H1 (cell line): Measurements from ENCODE around the gene CAMKMT. TPM values are rescaled to one million over a fixed set of nuclear protein-coding genes. Genes with fewer than 3 reads are reported as not detected.

Experiments used
- CTCF ChIA-PET: fragments of 300-600 bp; sonication (Branson Sonifier 250); formaldehyde crosslinking; loops from one replicate; lab custom pipeline; 2021; ENCODE audit not compliant: partially characterized antibody; lab: Charles Lee
- POLR2A ChIA-PET: fragments of 300-600 bp; sonication (Branson Sonifier 250); formaldehyde crosslinking; loops from one replicate; lab custom pipeline; 2021; ENCODE audit warnings: inconsistent platforms; ENCODE audit not compliant: partially characterized antibody; lab: Charles Lee
- DNase-seq, 2 experiments: peaks; one replicate each; pipeline versions ENCODE4 v3.0.0 to v3.0.0-alpha.2; 2010 to 2022; ENCODE audit warnings: low spot score in 2 of 2, low read depth in 1 of 2, mixed read lengths in 1 of 2
- FAIRE-seq: peaks from 2 replicates; lab custom pipeline; 2011; peaks lifted over from hg19 to GRCh38; lab: Jason Lieb, UNC
- H2AFZ ChIP-seq: 2 replicates; pipeline ENCODE4 v1.8.1; 2012; ENCODE audit warnings: low read length, inconsistent platforms
- H2AK5ac ChIP-seq: 2 replicates; pipeline ENCODE4 v1.6.1; 2013; ENCODE audit warnings: low read depth, low read length
- H2BK120ac ChIP-seq: replicated peaks from 2 replicates; pipeline ENCODE3; 2013; ENCODE audit warnings: low read depth, low read length, inconsistent platforms
- H2BK12ac ChIP-seq: 2 replicates; pipeline ENCODE4 v1.6.1; 2013; ENCODE audit warnings: low read depth, low read length
- H2BK15ac ChIP-seq: 2 replicates; pipeline ENCODE4 v1.6.1; 2013; ENCODE audit warnings: low read length
- H2BK20ac ChIP-seq: 2 replicates; pipeline ENCODE4 v1.6.1; 2013; ENCODE audit warnings: low read length
- H2BK5ac ChIP-seq: 2 replicates; pipeline ENCODE4 v1.6.1; 2013; ENCODE audit warnings: low read depth, low read length
- H3K14ac ChIP-seq: 2 replicates; pipeline ENCODE4 v1.6.1; 2013; ENCODE audit warnings: inconsistent platforms; ENCODE audit not compliant: insufficient read length
- H3K18ac ChIP-seq: 2 replicates; pipeline ENCODE4 v1.6.1; 2013; ENCODE audit warnings: low read length; ENCODE audit errors: extremely low read depth
- H3K23ac ChIP-seq: 2 replicates; pipeline ENCODE4 v1.6.1; 2013; ENCODE audit warnings: inconsistent platforms; ENCODE audit not compliant: insufficient read length
- H3K23me2 ChIP-seq: 2 replicates; pipeline ENCODE4 v1.6.1; 2013; ENCODE audit warnings: low read depth, low read length
- H3K27ac ChIP-seq: 2 replicates; pipeline ENCODE4 v1.6.1; 2011; ENCODE audit warnings: low read depth, low read length, inconsistent platforms
- H3K27me3 ChIP-seq, 4 experiments: replicated peaks in 1 of 4; 1 replicate in 1 of 4; 2 replicates in 3 of 4; pipeline versions ENCODE4 v1.6.1 to v1.8.1; 2011 to 2013; ENCODE audit warnings: low read length in 3 of 4, mild to moderate bottlenecking in 3 of 4, inconsistent platforms in 2 of 4, mixed read lengths in 2 of 4, moderate library complexity in 1 of 4; ENCODE audit not compliant: control insufficient read depth in 3 of 4, insufficient read depth in 3 of 4; ENCODE audit errors: extremely low read depth in 1 of 4
- H3K36me3 ChIP-seq, 4 experiments: 2 replicates each; pipeline versions ENCODE4 v1.6.1 to v1.8.1; 2011 to 2013; ENCODE audit warnings: mild to moderate bottlenecking in 4 of 4, low read length in 3 of 4, moderate library complexity in 2 of 4, control low read depth in 1 of 4, inconsistent platforms in 1 of 4; ENCODE audit not compliant: insufficient read depth in 4 of 4, control insufficient read depth in 2 of 4
- H3K4ac ChIP-seq: replicated peaks from 2 replicates; pipeline ENCODE3; 2013; ENCODE audit warnings: low read length, low read depth, mixed read lengths, inconsistent platforms; ENCODE audit not compliant: insufficient read length
- H3K4me1 ChIP-seq, 4 experiments: replicated peaks in 1 of 4; 1 replicate in 1 of 4; 2 replicates in 3 of 4; pipeline versions ENCODE4 v1.6.1 to v1.8.1; 2011 to 2013; ENCODE audit warnings: low read length in 3 of 4, inconsistent platforms in 2 of 4, mixed read lengths in 1 of 4; ENCODE audit not compliant: insufficient read depth in 4 of 4, control insufficient read depth in 3 of 4
- H3K4me2 ChIP-seq, 2 experiments: 2 replicates each; pipeline versions ENCODE4 v1.6.1 to v1.8.1; 2011 to 2013; ENCODE audit warnings: low read depth in 2 of 2, low read length in 2 of 2, control low read depth in 1 of 2, inconsistent platforms in 1 of 2, mild to moderate bottlenecking in 1 of 2; ENCODE audit not compliant: insufficient read depth in 1 of 2
- H3K4me3 ChIP-seq, 4 experiments: fragments of 200-600, 300-600 bp in 1 of 4; sonication (generic), shearing (Covaris generic), sonication (Bioruptor Twin) in 1 of 4; 2 replicates each; pipeline versions ENCODE4 v1.5.1 to v1.8.1; 2011 to 2016; ENCODE audit warnings: low read length in 4 of 4, low read depth in 3 of 4, control low read depth in 2 of 4, inconsistent platforms in 2 of 4, mild to moderate bottlenecking in 2 of 4, mixed read lengths in 1 of 4, moderate library complexity in 1 of 4; ENCODE audit not compliant: insufficient read depth in 2 of 4; ENCODE audit errors: extremely low read depth in 1 of 4
- H3K56ac ChIP-seq: replicated peaks from 2 replicates; pipeline ENCODE3; 2013; ENCODE audit warnings: low read depth, mild to moderate bottlenecking, mixed read lengths, low read length, inconsistent platforms; ENCODE audit not compliant: insufficient read length
- H3K79me1 ChIP-seq: 2 replicates; pipeline ENCODE4 v1.6.1; 2013; ENCODE audit warnings: low read depth, low read length, control low read depth
- H3K79me2 ChIP-seq, 2 experiments: 2 replicates each; pipeline versions ENCODE4 v1.6.1 to v1.8.1; 2012 to 2013; ENCODE audit warnings: low read length in 2 of 2, mild to moderate bottlenecking in 2 of 2, inconsistent platforms in 1 of 2; ENCODE audit not compliant: insufficient read depth in 2 of 2, control insufficient read depth in 1 of 2
- H3K9ac ChIP-seq, 4 experiments: replicated peaks in 1 of 4; 1 replicate in 1 of 4; 2 replicates in 3 of 4; pipeline versions ENCODE4 v1.6.1 to v1.8.1; 2011 to 2013; ENCODE audit warnings: low read depth in 3 of 4, low read length in 3 of 4, control low read depth in 2 of 4, mild to moderate bottlenecking in 2 of 4, moderate library complexity in 2 of 4, inconsistent platforms in 1 of 4; ENCODE audit errors: extremely low read depth in 1 of 4
- H3K9me3 ChIP-seq, 2 experiments: 2 replicates each; pipeline versions ENCODE4 v1.6.1 to v1.8.1; 2012 to 2013; ENCODE audit warnings: mild to moderate bottlenecking in 2 of 2, moderate library complexity in 2 of 2, control low read depth in 1 of 2, inconsistent platforms in 1 of 2, low read depth in 1 of 2, low read length in 1 of 2, mixed read lengths in 1 of 2; ENCODE audit not compliant: insufficient read depth in 2 of 2
- H4K20me1 ChIP-seq, 2 experiments: replicated peaks in 1 of 2; 2 replicates each; pipeline versions ENCODE3 to v1.8.1; 2011 to 2013; ENCODE audit warnings: inconsistent platforms in 2 of 2, low read length in 2 of 2, mild to moderate bottlenecking in 1 of 2; ENCODE audit not compliant: insufficient read depth in 2 of 2, control insufficient read depth in 1 of 2
- H4K5ac ChIP-seq: 2 replicates; pipeline ENCODE4 v1.6.1; 2013; ENCODE audit warnings: low read length, low read depth, mixed read lengths, inconsistent platforms; ENCODE audit not compliant: insufficient read length
- H4K8ac ChIP-seq: 2 replicates; pipeline ENCODE4 v1.8.0; 2013; ENCODE audit warnings: mild to moderate bottlenecking, moderate library complexity, low read length, inconsistent platforms; ENCODE audit not compliant: insufficient read depth; ENCODE audit errors: extremely low read depth
- H4K91ac ChIP-seq: replicated peaks from 2 replicates; pipeline ENCODE3; 2013; ENCODE audit warnings: low read length, mixed read lengths, inconsistent platforms; ENCODE audit not compliant: insufficient read length
- CBX5 ChIP-seq: fragments of 300-800, 300-1000 bp; sonication (generic); IDR thresholded peaks from 2 replicates; pipeline ENCODE4 v1.7.1; 2016; ENCODE audit warnings: antibody characterized with exemption, low read length, low read depth
- CHD2 ChIP-seq: IDR thresholded peaks from 2 replicates; pipeline ENCODE4 v1.6.1; 2012; ENCODE audit warnings: low read length, improper control_type of control experiment
- FOSL1 ChIP-seq: IDR thresholded peaks from 2 replicates; pipeline ENCODE4 v1.6.1; 2011; ENCODE audit warnings: mild to moderate bottlenecking, low read depth, low read length, moderate library complexity; ENCODE audit not compliant: insufficient read depth
- KDM5A ChIP-seq: fragments of 200-600 bp; IDR thresholded peaks from 2 replicates; pipeline ENCODE4 v1.7.1; 2012; ENCODE audit warnings: mild to moderate bottlenecking, low read length, inconsistent platforms, mixed read lengths
- RNF2 ChIP-seq: fragments of 200-900, 300-1000 bp; sonication (generic); IDR thresholded peaks from 2 replicates; pipeline ENCODE4 v1.7.1; 2016; ENCODE audit warnings: borderline replicate concordance, low read depth, mild to moderate bottlenecking, antibody characterized with exemption, low read length; ENCODE audit not compliant: poor library complexity, severe bottlenecking; ENCODE audit errors: missing control alignments
- SAP30 ChIP-seq: fragments of 300-600 bp; sonication (generic); IDR thresholded peaks from 2 replicates; pipeline ENCODE4 v1.7.1; 2012; ENCODE audit warnings: low read length, moderate library complexity, mild to moderate bottlenecking, inconsistent platforms; ENCODE audit not compliant: insufficient read depth, insufficient replicate concordance
- SP2 ChIP-seq: IDR thresholded peaks from 2 replicates; pipeline ENCODE4 v1.6.1; 2012; ENCODE audit warnings: mild to moderate bottlenecking, low read length, inconsistent platforms
- TAF1 ChIP-seq: IDR thresholded peaks from 2 replicates; pipeline ENCODE4 v1.6.1; 2011; ENCODE audit warnings: mild to moderate bottlenecking, low read depth, low read length
- TAF7 ChIP-seq: optimal IDR thresholded peaks from 2 replicates; pipeline ENCODE3; 2011; ENCODE audit warnings: low read depth, mild to moderate bottlenecking, inconsistent platforms, low read length, moderate library complexity, borderline replicate concordance
- WGBS, 2 experiments: shearing (Covaris generic) in 1 of 2; methylation state at CpG; one replicate each; pipeline versions ENCODE4 v1.1.6 to v1.1.7; 2013 to 2015; ENCODE audit warnings: low lambda C conversion rate in 2 of 2, mixed read lengths in 2 of 2, inconsistent platforms in 1 of 2, low coverage in 1 of 2, missing lambda C conversion rate in 1 of 2; ENCODE audit not compliant: insufficient replicate concordance in 2 of 2, insufficient coverage in 1 of 2, insufficient read length in 1 of 2; ENCODE audit errors: extremely low coverage in 1 of 2, missing lambda C conversion rate in 1 of 2; 5-methylcytosine and 5-hydroxymethylcytosine counted together
- polyA plus RNA-seq, 7 experiments: library from polyadenylated mRNA; depleted of rRNA in 3 of 7; stranded (reverse) in 5 of 7; unstranded in 2 of 7; fragments of >200 nt in 5 of 7; fragments of 200-250 nt in 2 of 7; gene quantifications; 1 replicate in 5 of 7; 2 replicates in 1 of 7; 4 replicates in 1 of 7; pipeline versions ENCODE4 v1.2.1 to v1.2.3, GENCODE V29; 2011 to 2013; ENCODE audit warnings: missing spikeins in 2 of 7, mixed read lengths in 2 of 7
- total RNA-seq: library from RNA; stranded (reverse); fragmentation: NEBNext Ultra II Directional; extraction: Animal tissue kit (Norgen Biotek cat#: 25700); gene quantifications from 2 replicates; pipeline ENCODE4 v1.2.1, GENCODE V29; 2021

The CAMKMT gene
- total and polyA plus RNA-seq, 2 of the 8 experiments (the other 6 are each of a cell fraction or from before 2014, with no cell fraction given), result 14.7 to 22.4 TPM

- 88% methylated on average over 2 of the region's 2 CpGs; no CpG with 5 or more reads in 1 of the 2 experiments for WGBS, 2 experiments
- peaks cover 0 to 2% (median 0%) of the 10 kb centered on the region in 4 experiments; a peak in 1 of 7 replicates for H3K27me3 ChIP-seq
- no peak overlapping the region; the same call in 1 of the 2 replicates for H2BK5ac ChIP-seq
- peaks cover 0 to 4% of the 10 kb centered on the region in 2 experiments; a peak in 1 of 4 replicates for H3K9me3 ChIP-seq
- ChIA-PET POLR2A (interaction anchor here (0.9 to 4.1 kb wide), 10 partner anchors 10 to 511 kb away, joined by 3 to 27 read pairs (median 4); no protein-coding TSS in a partner anchor), CTCF (interaction anchor here (0.6 to 3.3 kb wide), 13 partner anchors 10 to 452 kb away, joined by 3 to 18 read pairs (median 4); no protein-coding TSS in a partner anchor)
- peaks cover 16 to 34% (median 29%) of the 10 kb centered on the region in 4 experiments for H3K4me1 ChIP-seq
- H3K4me2 ChIP-seq, result peak overlapping the region in 1 of 2 experiments; percentile 82; a peak in 2 of 4 replicates
- no peak overlapping the region for H2AFZ ChIP-seq
- H4K5ac ChIP-seq, result no peak overlapping the region
- H3K14ac ChIP-seq, result no peak overlapping the region
- peak overlapping the region in 1 of 4 experiments; percentile 50; a peak in 1 of 8 replicates for H3K4me3 ChIP-seq
- no peak overlapping the region; the same call in 1 of the 2 replicates for H3K18ac ChIP-seq
- no peak overlapping the region for H3K9ac ChIP-seq
- H3K36me3 ChIP-seq, result no peaks in the 10 kb centered on the region
- peak overlapping the region; percentile 20 for H2BK15ac ChIP-seq
- H2BK12ac ChIP-seq, result no peak overlapping the region; the same call in 1 of the 2 replicates
- peak overlapping the region; percentile 1 for H2BK120ac ChIP-seq
- H3K23me2 ChIP-seq, result peaks cover 8% of the 10 kb centered on the region; the same call in 1 of the 2 replicates
- H4K20me1 ChIP-seq, result no peaks in the 10 kb centered on the region
- TF ChIP-seq RNF2 (no peak), TAF1 (no peak), CBX5 (no peak), FOSL1 (no peak), CHD2 (no peak), SAP30 (no peak), KDM5A (no peak), TAF7 (no peak), SP2 (no peak)
- H4K91ac ChIP-seq, result peak overlapping the region; percentile 77
- no peak overlapping the region for H3K23ac ChIP-seq
- no peak overlapping the region for H3K56ac ChIP-seq
- no peak overlapping the region for H3K27ac ChIP-seq
- H2AK5ac ChIP-seq, result peak overlapping the region; percentile 31; the same call in 1 of the 2 replicates
- H2BK20ac ChIP-seq, result no peak overlapping the region
- no peak for DNase-seq
- no peak for FAIRE-seq
- H3K79me2 ChIP-seq, result no peaks in the 10 kb centered on the region
- no peaks in the 10 kb centered on the region for H3K79me1 ChIP-seq
- H4K8ac ChIP-seq, result no peak overlapping the region
- H3K4ac ChIP-seq, result no peak overlapping the region
These were observed 418.0 kb downstream of the CAMKMT start for GRCh38 chr2:44779793-44780192.
